BJ (cell line): ENCODE results near the gene NUDT9. TPM values are rescaled to one million over a fixed set of nuclear protein-coding genes. Genes with fewer than 3 reads are reported as not detected.
"Not testable (repeated sequence)": the region's sequence is repeated elsewhere in the genome, so short reads cannot be mapped to it uniquely, and the experiment has no call there.

Experiments used
- CTCF ChIA-PET: fragments of 350-600 bp; formaldehyde crosslinking; extraction: SDS; loops from one replicate; lab custom pipeline; 2021; ENCODE audit warnings: antibody characterized with exemption, inconsistent platforms; lab: Yijun Ruan, JAX
- POLR2A ChIA-PET: fragments of 300-600 bp; sonication (Branson Sonifier 250); formaldehyde crosslinking; extraction: SDS; loops from one replicate; lab custom pipeline; 2021; ENCODE audit warnings: antibody characterized with exemption; lab: Charles Lee
- DNase-seq: peaks from one replicate; pipeline ENCODE4 v3.0.0-alpha.2; 2011; ENCODE audit warnings: low read depth
- H3K27me3 ChIP-seq: 2 replicates; pipeline ENCODE4 v1.6.0; 2011; ENCODE audit warnings: low read length; ENCODE audit not compliant: control insufficient read depth, insufficient read depth
- H3K36me3 ChIP-seq: 2 replicates; pipeline ENCODE4 v1.5.1; 2011; ENCODE audit warnings: low read length; ENCODE audit not compliant: control insufficient read depth, insufficient read depth
- H3K4me3 ChIP-seq: 2 replicates; pipeline ENCODE4 v1.5.1; 2011; ENCODE audit warnings: low read depth, mild to moderate bottlenecking, control low read depth, low read length
- CTCF ChIP-seq: IDR thresholded peaks from 2 replicates; pipeline ENCODE4 v1.5.1; 2011; ENCODE audit warnings: low read depth, mild to moderate bottlenecking, control low read depth, inconsistent platforms, low read length, moderate library complexity; ENCODE audit not compliant: insufficient read depth
- polyA plus RNA-seq: library from polyadenylated mRNA; depleted of rRNA; stranded (reverse); fragments of >200 nt; gene quantifications from 2 replicates; pipeline ENCODE4 v1.2.3, GENCODE V29; 2011

Gene NUDT9
- polyA plus RNA-seq, 1 experiment, result 12.0 TPM

GRCh38 chr4:87410157-87410556 is 12.2 kb upstream of the NUDT9 start:
- Histone ChIP-seq H3K27me3 (no peaks in the 10 kb centered on the region), H3K36me3 (no peaks in the 10 kb centered on the region), H3K4me3 (no peak overlapping the region)
- POLR2A ChIA-PET, result no interaction called here
- no peak for DNase-seq
- CTCF ChIA-PET, result interaction anchor here (1.3 kb wide), 1 partner anchor 34 kb away, joined by 3 read pairs; no protein-coding TSS in a partner anchor
- no peak for TF ChIP-seq CTCF

GRCh38 chr4:87410679-87411078 is 11.7 kb upstream of the NUDT9 start:
- ChIA-PET CTCF (interaction anchor here (1.3 kb wide), 1 partner anchor 35 kb away, joined by 3 read pairs; no protein-coding TSS in a partner anchor), POLR2A (no interaction called here)
- H3K36me3 ChIP-seq, result no peaks in the 10 kb centered on the region
- no peak for DNase-seq
- TF ChIP-seq CTCF, result no peak
- H3K4me3 ChIP-seq, result no peak overlapping the region
- no peaks in the 10 kb centered on the region for H3K27me3 ChIP-seq

GRCh38 chr4:87414816-87415215 is 7.6 kb upstream of the NUDT9 start:
- POLR2A ChIA-PET, result no interaction called here
- no peaks in the 10 kb centered on the region for H3K27me3 ChIP-seq
- H3K4me3 ChIP-seq, result no peak overlapping the region
- CTCF ChIA-PET, result no interaction called here
- TF ChIP-seq CTCF, result no peak
- no peaks in the 10 kb centered on the region for H3K36me3 ChIP-seq
- no peak for DNase-seq

- Histone ChIP-seq H3K4me3 (no peak overlapping the region), H3K36me3 (no peaks in the 10 kb centered on the region), H3K27me3 (no peaks in the 10 kb centered on the region)
- no peak for TF ChIP-seq CTCF
- CTCF ChIA-PET, result interaction anchor here (1.1 kb wide), 1 partner anchor 41 kb away, joined by 3 read pairs; no protein-coding TSS in a partner anchor
- no peak for DNase-seq
- POLR2A ChIA-PET, result no interaction called here
Measured at GRCh38 chr4:87416965-87417364, 5.4 kb upstream of the NUDT9 start.

- H3K36me3 ChIP-seq, POLR2A ChIA-PET, CTCF ChIA-PET, H3K27me3 ChIP-seq, H3K4me3 ChIP-seq, DNase-seq: not testable (repeated sequence)
Measured at GRCh38 chr4:87418410-87418809, 4.0 kb upstream of the NUDT9 start.
